ENCODE results near the gene RNPS1. TPM values are rescaled to one million over a fixed set of nuclear protein-coding genes. Genes with fewer than 3 reads are reported as not detected.
A peak's percentile ranks its signal among the peaks of the same experiment; 100 is the strongest.

Gene RNPS1, protein sequence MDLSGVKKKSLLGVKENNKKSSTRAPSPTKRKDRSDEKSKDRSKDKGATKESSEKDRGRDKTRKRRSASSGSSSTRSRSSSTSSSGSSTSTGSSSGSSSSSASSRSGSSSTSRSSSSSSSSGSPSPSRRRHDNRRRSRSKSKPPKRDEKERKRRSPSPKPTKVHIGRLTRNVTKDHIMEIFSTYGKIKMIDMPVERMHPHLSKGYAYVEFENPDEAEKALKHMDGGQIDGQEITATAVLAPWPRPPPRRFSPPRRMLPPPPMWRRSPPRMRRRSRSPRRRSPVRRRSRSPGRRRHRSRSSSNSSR
- 369 TPM in 2 replicates for total RNA-seq

DNA sequence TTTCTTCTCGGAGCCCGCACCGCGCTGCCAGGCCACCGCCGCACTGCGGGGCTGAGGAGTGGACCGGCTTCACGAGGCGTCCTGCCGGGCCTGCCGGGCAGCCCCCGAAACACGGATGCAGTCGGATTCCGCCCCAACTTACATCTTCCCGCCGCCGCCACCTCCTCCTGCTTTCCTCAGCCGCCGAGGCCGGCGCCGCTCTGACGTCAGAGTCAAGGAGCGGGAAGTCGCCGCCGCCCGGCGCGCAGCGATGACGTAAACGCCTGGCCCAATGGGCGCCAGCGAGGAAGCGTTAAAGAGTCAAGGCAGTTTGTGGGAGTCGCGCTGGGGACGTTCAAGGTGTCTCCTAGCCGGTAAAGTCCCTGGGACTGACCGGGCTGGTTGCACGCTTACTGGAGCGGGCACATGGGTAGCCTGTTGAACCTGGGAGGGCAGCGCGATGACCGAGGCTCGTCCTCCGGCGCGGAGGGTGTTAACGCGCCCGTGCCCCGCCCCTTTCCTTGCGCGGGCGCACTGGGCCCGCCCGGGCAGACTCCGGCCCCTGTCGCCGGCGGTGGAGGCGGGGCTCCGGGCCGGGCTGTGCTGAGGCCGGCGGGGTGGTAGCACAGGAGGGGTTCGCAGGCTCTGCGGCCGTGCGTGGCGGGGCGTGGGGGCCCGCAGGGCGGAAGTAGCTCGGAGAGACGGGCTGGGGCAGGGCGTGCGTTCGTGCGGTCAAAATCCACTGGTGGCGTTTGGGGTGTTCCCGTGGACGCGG, at the start of gene RNPS1:
RNPS1 (minus strand) TSS at position 214 of the 754 bp plus-strand sequence. CDS start 3,483 bp downstream, outside the sequence.
- no peaks in the 10 kb centered on the region for H3K27me3 Mint-ChIP-seq (ENCODE audit: low read depth)
- DNase-seq (ENCODE audit: low spot score): peak; percentile 97
- H3K36me3 Mint-ChIP-seq (ENCODE audit: low read depth): peaks cover 42% of the 10 kb centered on the region
- peak within 1 kb of the TSS; percentile 98 for H3K27ac Mint-ChIP-seq
- intact Hi-C loops (cut with micrococcal nuclease): loop anchor here (1.0 to 10.0 kb wide), 4 partner anchors 17 to 247 kb away; partner anchors contain the start of genes ATP6V0C, CCNF, E4F1 and ECI1
- H3K4me3 Mint-ChIP-seq (ENCODE audit: low read depth): peak within 1 kb of the TSS; percentile 89
- H3K4me1 Mint-ChIP-seq (ENCODE audit: low read depth): peaks cover 29% of the 10 kb centered on the region
- H3K9me3 Mint-ChIP-seq: no peaks in the 10 kb centered on the region

DNA sequence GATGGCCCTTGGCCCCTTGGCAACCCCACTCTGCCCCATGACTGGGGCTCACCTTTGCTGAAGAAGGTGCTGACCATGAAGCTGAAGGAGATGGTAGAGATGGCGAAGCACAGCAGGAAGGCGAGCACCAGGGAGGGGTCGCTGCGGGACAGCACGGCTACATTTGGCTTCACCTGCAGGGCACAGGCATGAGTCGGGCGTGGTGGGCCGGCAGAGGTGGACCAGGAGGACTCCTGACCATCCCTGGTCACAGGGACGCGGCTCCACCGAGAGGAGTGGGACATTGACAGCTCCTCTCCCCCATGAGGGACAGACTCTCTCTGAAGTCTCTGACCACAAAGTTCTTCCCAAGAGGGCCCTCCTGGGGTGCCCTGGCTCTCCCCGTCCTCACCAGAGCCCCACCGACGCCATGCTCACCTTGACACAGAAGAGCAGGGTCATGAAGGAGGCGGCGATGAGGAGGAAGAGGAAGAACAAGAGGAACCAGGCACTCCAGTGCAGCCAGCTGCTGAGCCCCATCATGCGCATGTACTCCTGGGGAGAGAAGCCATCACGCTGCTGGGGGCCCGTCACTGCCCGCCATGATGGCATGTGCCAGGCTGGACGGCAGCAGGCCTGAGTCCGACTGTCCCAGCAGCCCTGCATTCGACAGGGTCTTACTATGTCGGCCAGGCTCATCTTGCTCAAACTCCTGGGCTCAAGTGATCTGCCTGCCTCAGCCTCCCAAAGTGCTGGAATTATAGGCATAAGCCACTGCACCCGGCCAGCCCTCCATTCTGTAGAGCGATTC, 49.5 kb upstream of the RNPS1 start:
- Mint-ChIP-seq H3K27me3 (ENCODE audit: low read depth) (no peaks in the 10 kb centered on the region), H3K36me3 (ENCODE audit: low read depth) (no peaks in the 10 kb centered on the region), H3K4me1 (ENCODE audit: low read depth) (no peaks in the 10 kb centered on the region), H3K27ac (no peak overlapping the region), H3K9me3 (no peaks in the 10 kb centered on the region), H3K4me3 (ENCODE audit: low read depth) (no peak overlapping the region)
- intact Hi-C loops (cut with micrococcal nuclease): no loop called here
- DNase-seq (ENCODE audit: low spot score): no peak

DNA sequence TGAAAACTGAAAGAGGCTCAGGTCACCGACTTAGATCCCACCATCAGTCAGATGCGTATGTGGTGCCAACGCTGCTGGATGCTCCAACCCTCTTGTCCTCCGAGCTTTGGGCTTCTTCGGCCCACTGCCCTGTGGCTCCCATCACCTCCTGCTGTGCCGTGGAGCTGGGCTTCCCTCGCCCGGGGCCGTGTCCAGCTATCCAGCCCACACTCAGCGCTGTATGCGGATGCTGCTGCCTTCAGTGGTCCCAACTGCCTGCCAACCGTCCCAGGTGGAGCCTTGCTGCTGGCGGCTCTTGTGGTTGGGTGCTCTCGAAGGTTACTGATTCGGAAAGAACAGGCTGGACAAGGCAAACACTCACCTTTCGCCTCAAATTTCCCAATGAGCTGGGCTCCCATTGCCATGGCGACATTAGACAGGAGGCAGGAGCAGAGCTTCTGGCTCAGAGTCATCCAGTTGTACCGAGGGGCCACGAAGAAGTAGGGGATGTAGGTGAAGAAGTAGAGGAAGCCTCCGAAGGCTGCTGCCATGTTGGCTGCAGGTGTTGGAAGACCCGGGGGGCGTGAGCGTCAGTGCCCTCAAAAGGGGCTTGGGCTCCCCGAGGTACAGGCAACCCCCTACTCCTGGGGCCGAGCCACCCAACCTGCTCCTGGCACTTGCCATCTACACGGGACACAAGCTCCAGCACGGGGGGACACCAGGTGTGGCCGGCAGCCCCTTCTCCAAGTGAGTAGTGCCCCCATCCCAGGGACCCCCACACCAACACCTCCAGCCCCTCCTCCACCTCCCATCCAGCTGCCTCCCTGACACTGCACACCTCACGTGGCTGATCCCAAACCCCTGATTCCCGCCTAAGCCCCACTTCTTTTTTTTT, 40.4 kb upstream of the RNPS1 start:
- Mint-ChIP-seq H3K27ac (no peak overlapping the region), H3K9me3 (no peaks in the 10 kb centered on the region), H3K36me3 (ENCODE audit: low read depth) (no peaks in the 10 kb centered on the region), H3K4me1 (ENCODE audit: low read depth) (no peaks in the 10 kb centered on the region), H3K27me3 (ENCODE audit: low read depth) (no peaks in the 10 kb centered on the region), H3K4me3 (ENCODE audit: low read depth) (no peak overlapping the region)
- no peak for DNase-seq (ENCODE audit: low spot score)
- intact Hi-C loops (cut with micrococcal nuclease): no loop called here

DNA sequence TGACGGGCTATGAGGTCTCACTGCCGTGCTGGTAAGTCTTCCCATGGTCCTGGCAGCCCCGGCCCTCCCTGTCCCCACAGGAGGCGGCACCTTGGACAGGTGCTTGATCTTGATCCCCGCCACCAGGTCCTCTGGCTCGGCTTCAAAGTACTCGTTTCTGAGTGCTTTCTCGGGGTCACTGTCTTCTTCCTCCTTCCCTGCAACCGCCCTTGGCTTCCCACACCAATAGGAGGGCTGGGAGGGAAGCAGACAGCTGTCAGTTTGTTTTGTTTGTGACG, 31.9 kb upstream of the RNPS1 start:
- H3K27ac Mint-ChIP-seq: no peak overlapping the region
- H3K4me3 Mint-ChIP-seq (ENCODE audit: low read depth): no peak overlapping the region
- peaks cover 7% of the 10 kb centered on the region for H3K4me1 Mint-ChIP-seq (ENCODE audit: low read depth)
- no peaks in the 10 kb centered on the region for H3K9me3 Mint-ChIP-seq
- intact Hi-C loops (cut with micrococcal nuclease): no loop called here
- no peak for DNase-seq (ENCODE audit: low spot score)
- no peaks in the 10 kb centered on the region for H3K27me3 Mint-ChIP-seq (ENCODE audit: low read depth)
- no peaks in the 10 kb centered on the region for H3K36me3 Mint-ChIP-seq (ENCODE audit: low read depth)

DNA sequence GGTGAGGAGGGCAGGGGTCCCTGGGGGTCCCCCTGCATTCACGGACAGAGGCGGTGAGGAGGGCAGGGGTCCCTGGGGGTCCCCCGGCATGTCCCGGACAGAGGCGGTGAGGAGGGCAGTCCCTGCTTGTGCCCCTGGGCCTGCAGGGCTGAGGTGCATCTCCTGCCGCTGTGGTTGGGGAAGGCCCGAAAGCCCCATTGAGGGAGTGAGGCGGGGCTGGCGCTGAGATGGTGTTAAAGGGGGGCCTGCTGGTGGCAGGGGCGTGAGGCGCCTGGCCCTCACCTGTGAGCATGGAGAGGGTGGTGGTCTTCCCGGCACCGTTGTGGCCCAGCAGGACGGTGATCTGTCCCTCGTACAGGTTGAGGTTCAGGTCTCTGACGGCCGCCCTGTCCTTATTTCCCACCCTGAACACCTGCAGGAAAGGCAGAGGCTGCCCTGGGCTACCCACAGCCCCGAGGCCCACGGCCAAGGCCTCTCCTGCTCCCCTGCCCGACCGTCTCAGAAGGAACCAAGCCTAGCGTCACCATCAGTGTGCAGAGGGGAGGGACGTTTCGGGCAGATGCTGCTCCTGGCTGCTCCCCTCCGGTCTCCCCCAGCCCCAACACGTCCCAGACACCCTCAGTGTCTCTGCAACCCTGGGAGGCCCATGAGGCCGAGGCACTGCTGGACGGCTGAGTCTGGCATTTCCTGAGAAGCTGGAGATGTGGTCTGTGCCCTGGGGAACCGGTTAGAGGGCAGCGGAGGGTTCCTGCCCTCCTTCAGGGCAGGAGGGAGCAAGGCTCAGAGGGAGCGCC, 31.4 kb upstream of the RNPS1 start:
- intact Hi-C loops (cut with micrococcal nuclease): no loop called here
- no peaks in the 10 kb centered on the region for H3K27me3 Mint-ChIP-seq (ENCODE audit: low read depth)
- no peaks in the 10 kb centered on the region for H3K36me3 Mint-ChIP-seq (ENCODE audit: low read depth)
- H3K4me1 Mint-ChIP-seq (ENCODE audit: low read depth): peaks cover 7% of the 10 kb centered on the region
- no peak overlapping the region for H3K27ac Mint-ChIP-seq
- no peak overlapping the region for H3K4me3 Mint-ChIP-seq (ENCODE audit: low read depth)
- DNase-seq (ENCODE audit: low spot score): no peak
- no peaks in the 10 kb centered on the region for H3K9me3 Mint-ChIP-seq

DNA sequence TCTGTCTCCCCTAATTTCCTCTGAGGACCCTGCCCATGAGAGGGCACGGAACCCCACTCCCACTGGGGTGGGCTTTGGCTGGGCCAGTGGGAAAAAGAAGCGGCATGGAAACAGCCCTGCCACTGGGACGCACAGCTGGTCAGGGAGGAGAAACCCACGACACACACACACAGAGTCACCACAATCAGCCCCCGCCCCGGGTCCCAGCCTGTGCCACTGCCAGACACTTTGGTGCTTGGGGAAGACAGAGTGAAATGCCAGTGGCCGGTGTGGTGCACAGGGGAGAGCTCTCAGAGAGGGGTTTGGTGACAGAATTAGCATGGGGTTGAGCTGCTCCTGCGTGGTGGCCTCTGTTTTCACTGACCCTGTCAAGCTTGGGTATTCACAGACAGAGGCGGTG, 30.7 kb upstream of the RNPS1 start:
- Mint-ChIP-seq H3K27me3 (ENCODE audit: low read depth) (no peaks in the 10 kb centered on the region), H3K36me3 (ENCODE audit: low read depth) (no peaks in the 10 kb centered on the region), H3K4me3 (ENCODE audit: low read depth) (no peak overlapping the region), H3K27ac (no peak overlapping the region), H3K4me1 (ENCODE audit: low read depth) (peaks cover 7% of the 10 kb centered on the region), H3K9me3 (no peaks in the 10 kb centered on the region)
- DNase-seq (ENCODE audit: low spot score): no peak
- intact Hi-C loops (cut with micrococcal nuclease): no loop called here

DNA sequence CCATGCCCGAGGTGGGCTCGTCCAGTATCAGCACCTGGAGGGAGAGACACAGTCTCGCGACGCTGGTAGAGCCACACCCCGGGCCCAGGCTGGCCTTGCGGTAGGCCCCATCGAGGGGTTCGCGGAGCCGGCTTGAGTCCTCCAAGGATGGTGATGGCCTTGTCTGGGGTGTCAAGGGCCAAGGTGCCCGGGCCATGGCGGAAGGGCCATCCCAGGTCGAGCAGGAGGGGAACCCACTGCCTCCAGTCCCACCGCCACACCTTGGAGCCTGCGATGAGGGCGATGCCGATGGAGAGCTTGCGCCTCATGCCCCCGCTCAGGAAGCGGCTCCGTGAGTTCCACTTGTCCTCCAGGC, 29.6 kb upstream of the RNPS1 start:
- H3K9me3 Mint-ChIP-seq: no peaks in the 10 kb centered on the region
- no peak for DNase-seq (ENCODE audit: low spot score)
- no peaks in the 10 kb centered on the region for H3K36me3 Mint-ChIP-seq (ENCODE audit: low read depth)
- H3K4me3 Mint-ChIP-seq (ENCODE audit: low read depth): no peak overlapping the region
- intact Hi-C loops (cut with micrococcal nuclease): no loop called here
- no peak overlapping the region for H3K27ac Mint-ChIP-seq
- no peaks in the 10 kb centered on the region for H3K27me3 Mint-ChIP-seq (ENCODE audit: low read depth)
- H3K4me1 Mint-ChIP-seq (ENCODE audit: low read depth): peaks cover 7% of the 10 kb centered on the region

DNA sequence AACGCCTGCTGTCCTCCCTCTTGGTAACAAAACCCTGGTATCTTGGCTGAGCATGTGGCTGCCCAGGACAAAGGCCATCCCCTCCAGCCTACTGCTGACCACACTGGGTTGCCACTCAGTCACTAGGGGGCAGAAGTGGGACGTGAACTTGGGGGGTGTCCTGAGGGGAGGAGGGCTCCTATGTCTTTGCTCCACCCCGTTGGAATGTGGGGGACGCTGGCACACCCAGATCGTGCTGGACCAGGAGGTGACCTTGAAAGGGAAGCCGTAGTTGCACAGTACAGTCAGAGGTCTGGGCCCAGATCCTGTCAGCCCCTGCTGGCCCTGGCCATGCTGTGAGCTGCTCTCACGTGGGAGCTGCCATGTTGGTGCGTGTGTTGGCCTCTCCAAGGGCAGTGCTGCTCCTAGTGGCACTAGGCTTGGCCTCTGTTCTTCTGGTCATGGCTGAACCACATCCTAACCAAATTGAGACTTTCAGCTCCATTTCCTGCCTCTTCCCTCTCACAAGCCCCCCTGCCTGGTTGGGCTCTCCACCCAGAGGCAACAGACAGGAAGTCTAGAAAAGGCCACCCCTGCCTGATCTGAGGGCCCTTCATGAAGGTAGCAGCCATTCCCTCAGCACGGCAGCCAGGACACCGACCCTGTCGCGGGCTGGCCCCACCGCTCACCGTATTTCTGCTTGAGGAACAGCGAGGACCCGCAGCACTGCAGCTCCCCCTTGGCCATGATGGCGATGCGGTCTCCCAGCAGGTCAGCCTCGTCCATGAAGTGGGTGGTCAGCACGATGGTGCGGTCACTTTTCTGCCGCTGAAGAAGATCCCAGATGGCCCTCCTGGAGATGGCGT, 29.0 kb upstream of the RNPS1 start:
- H3K27ac Mint-ChIP-seq: no peak overlapping the region
- DNase-seq (ENCODE audit: low spot score): no peak
- no peak overlapping the region for H3K4me3 Mint-ChIP-seq (ENCODE audit: low read depth)
- no peaks in the 10 kb centered on the region for H3K9me3 Mint-ChIP-seq
- peaks cover 7% of the 10 kb centered on the region for H3K4me1 Mint-ChIP-seq (ENCODE audit: low read depth)
- intact Hi-C loops (cut with micrococcal nuclease): no loop called here
- no peaks in the 10 kb centered on the region for H3K36me3 Mint-ChIP-seq (ENCODE audit: low read depth)
- no peaks in the 10 kb centered on the region for H3K27me3 Mint-ChIP-seq (ENCODE audit: low read depth)

DNA sequence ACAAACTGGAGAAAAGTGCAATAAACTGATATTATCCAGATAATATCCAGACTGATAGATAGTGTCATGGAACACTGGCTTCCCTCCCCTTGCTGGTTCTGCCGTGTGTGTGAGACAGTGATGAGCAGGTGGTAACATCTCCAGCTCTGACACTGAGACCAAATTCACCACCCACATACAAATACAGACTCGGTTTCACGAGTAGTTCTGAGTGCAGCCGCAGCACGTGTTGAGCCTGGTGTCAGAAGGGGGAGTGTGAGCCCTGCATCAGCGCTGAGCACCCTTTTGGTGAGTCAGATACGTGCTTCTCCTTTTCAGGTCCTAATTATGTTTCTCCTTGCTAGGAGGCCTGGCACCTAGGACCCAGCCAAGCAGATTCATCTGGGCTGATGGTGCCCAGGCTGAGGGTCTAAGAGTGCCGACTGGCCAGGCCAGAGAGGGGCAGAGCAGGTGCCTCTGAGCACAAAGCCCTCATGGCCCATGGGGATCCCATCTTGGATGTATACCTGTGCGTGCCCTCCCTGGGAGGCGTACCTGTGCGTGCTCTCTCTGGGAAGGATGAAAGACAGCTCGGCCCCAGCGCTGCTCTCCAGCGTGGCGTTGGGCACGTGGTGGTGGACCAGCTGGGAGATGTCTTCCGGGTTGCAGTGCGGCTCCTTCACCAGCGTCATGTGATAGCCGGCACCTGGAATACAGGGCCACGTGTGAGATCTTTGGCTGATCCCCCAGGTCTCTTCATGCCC, 27.3 kb upstream of the RNPS1 start:
- intact Hi-C loops (cut with micrococcal nuclease): no loop called here
- H3K4me3 Mint-ChIP-seq (ENCODE audit: low read depth): no peak overlapping the region
- H3K4me1 Mint-ChIP-seq (ENCODE audit: low read depth): peaks cover 7% of the 10 kb centered on the region
- no peaks in the 10 kb centered on the region for H3K36me3 Mint-ChIP-seq (ENCODE audit: low read depth)
- no peak overlapping the region for H3K27ac Mint-ChIP-seq
- no peaks in the 10 kb centered on the region for H3K9me3 Mint-ChIP-seq
- H3K27me3 Mint-ChIP-seq (ENCODE audit: low read depth): no peaks in the 10 kb centered on the region
- no peak for DNase-seq (ENCODE audit: low spot score)

DNA sequence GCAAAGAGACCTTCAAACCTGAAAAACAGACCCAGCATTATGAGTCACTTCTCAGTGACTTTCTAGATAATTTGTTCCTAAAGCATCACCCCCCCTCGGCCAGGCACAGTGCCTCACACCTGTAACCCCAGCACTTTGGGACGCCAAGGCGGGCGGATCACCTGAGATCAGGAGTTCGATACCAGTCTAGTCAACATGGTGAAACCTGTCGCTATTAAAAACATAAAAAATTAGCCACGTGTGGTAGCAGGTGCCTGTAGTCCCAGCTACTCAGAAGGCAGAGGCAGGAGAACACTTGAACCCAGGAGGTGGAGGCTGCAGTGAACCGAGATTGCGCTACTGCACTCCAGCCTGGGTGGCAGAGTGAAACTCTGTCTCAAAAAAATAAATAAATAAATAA, 24.3 kb upstream of the RNPS1 start:
- intact Hi-C loops (cut with micrococcal nuclease): no loop called here
- no peaks in the 10 kb centered on the region for H3K27me3 Mint-ChIP-seq (ENCODE audit: low read depth)
- peaks cover 7% of the 10 kb centered on the region for H3K4me1 Mint-ChIP-seq (ENCODE audit: low read depth)
- H3K9me3 Mint-ChIP-seq: no peaks in the 10 kb centered on the region
- no peak overlapping the region for H3K4me3 Mint-ChIP-seq (ENCODE audit: low read depth)
- DNase-seq (ENCODE audit: low spot score): no peak
- H3K36me3 Mint-ChIP-seq (ENCODE audit: low read depth): no peaks in the 10 kb centered on the region
- H3K27ac Mint-ChIP-seq: no peak overlapping the region

DNA sequence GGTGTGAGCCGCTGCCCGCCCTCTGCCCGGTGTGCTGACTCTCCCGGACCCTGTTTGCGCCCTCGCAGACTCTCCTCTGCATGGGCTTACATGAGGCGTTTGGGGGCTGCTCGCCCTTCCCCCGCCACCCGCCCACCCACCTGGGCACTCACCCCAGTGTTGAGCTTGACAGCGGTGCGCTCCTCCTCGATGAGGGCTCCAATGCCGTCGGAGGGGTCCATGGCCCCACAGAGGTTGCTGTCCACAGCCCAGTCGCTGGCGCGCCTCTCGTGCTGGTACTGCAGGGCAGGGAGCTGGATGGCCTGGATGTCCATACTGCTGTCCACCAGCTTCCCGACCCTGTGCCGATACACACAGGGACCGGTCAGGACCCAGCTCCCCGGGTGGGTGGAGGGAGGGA, 21.4 kb upstream of the RNPS1 start:
- Mint-ChIP-seq H3K4me1 (ENCODE audit: low read depth) (no peaks in the 10 kb centered on the region), H3K4me3 (ENCODE audit: low read depth) (no peak overlapping the region), H3K36me3 (ENCODE audit: low read depth) (no peaks in the 10 kb centered on the region), H3K27me3 (ENCODE audit: low read depth) (no peaks in the 10 kb centered on the region), H3K27ac (no peak overlapping the region), H3K9me3 (no peaks in the 10 kb centered on the region)
- DNase-seq (ENCODE audit: low spot score): no peak
- intact Hi-C loops (cut with micrococcal nuclease): no loop called here

Measured in activated T-helper 2 cell treated with anti-CD3 and anti-CD28 coated beads, Interferon-gamma antibody, Interleukin-2, Interleukin-4, amounts not matched to agents 10 μg/mL and 5 μg/mL and 100 μg/mL, durations not matched to agents 14 hours and 24 hours and 36 hours (primary cell).